A549 (cell line): ENCODE measurements around the gene NINJ1.

ENCODE experiments used
- CEBPB ChIP-seq, 2 experiments: fragments of >200 bp in 1 of 2; sonication (Bioruptor Twin) in 1 of 2; formaldehyde crosslinking in 1 of 2; IDR thresholded peaks; 2 replicates each; pipeline ENCODE4 v1.6.1; 2012 to 2016
- CTCF ChIP-seq: fragments of >200 bp; sonication (Bioruptor Twin); formaldehyde crosslinking; IDR thresholded peaks from 3 replicates; pipeline ENCODE4 v1.5.1; 2016
- ESRRA ChIP-seq: fragments of 150-350 bp; IDR thresholded peaks from 2 replicates; pipeline ENCODE4 v1.6.1; 2014; ENCODE audit warnings: mild to moderate bottlenecking, low read length, borderline replicate concordance
- POLR2A ChIP-seq: IDR thresholded peaks from 2 replicates; pipeline ENCODE4 v1.6.1; 2012; ENCODE audit warnings: mild to moderate bottlenecking, low read length
- TF ChIP-seq, protein P1 (sequence below): fragments of 250-450 bp; sonication (Bioruptor Pico); IDR thresholded peaks from 2 replicates; pipeline ENCODE4 v1.5.0; 2020; ENCODE audit warnings: low read depth, mild to moderate bottlenecking, moderate library complexity
- TF ChIP-seq, protein P2 (sequence below): fragments of 200-600 bp; sonication (generic); IDR thresholded peaks from 2 replicates; pipeline ENCODE4 v1.6.1; 2016; ENCODE audit warnings: antibody characterized with exemption, mild to moderate bottlenecking, moderate library complexity

- TF ChIP-seq, protein P1, sequence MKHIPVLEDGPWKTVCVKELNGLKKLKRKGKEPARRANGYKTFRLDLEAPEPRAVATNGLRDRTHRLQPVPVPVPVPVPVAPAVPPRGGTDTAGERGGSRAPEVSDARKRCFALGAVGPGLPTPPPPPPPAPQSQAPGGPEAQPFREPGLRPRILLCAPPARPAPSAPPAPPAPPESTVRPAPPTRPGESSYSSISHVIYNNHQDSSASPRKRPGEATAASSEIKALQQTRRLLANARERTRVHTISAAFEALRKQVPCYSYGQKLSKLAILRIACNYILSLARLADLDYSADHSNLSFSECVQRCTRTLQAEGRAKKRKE (CRISPR knock-in tag) = no peak
- TF ChIP-seq CTCF (no peak), ESRRA (no peak), CEBPB (IDR thresholded peaks at IDR 0.05) (no peak), POLR2A (no peak)
- TF ChIP-seq, protein P2, sequence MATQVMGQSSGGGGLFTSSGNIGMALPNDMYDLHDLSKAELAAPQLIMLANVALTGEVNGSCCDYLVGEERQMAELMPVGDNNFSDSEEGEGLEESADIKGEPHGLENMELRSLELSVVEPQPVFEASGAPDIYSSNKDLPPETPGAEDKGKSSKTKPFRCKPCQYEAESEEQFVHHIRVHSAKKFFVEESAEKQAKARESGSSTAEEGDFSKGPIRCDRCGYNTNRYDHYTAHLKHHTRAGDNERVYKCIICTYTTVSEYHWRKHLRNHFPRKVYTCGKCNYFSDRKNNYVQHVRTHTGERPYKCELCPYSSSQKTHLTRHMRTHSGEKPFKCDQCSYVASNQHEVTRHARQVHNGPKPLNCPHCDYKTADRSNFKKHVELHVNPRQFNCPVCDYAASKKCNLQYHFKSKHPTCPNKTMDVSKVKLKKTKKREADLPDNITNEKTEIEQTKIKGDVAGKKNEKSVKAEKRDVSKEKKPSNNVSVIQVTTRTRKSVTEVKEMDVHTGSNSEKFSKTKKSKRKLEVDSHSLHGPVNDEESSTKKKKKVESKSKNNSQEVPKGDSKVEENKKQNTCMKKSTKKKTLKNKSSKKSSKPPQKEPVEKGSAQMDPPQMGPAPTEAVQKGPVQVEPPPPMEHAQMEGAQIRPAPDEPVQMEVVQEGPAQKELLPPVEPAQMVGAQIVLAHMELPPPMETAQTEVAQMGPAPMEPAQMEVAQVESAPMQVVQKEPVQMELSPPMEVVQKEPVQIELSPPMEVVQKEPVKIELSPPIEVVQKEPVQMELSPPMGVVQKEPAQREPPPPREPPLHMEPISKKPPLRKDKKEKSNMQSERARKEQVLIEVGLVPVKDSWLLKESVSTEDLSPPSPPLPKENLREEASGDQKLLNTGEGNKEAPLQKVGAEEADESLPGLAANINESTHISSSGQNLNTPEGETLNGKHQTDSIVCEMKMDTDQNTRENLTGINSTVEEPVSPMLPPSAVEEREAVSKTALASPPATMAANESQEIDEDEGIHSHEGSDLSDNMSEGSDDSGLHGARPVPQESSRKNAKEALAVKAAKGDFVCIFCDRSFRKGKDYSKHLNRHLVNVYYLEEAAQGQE = no peak
Measured at GRCh38 chr9:93167838-93168237, 33.8 kb upstream of the NINJ1 start.
